Left ventricle myocardium inferior (tissue), 1 donor: Measurements from ENCODE around the gene IFI35. TPM values are rescaled to one million over a fixed set of nuclear protein-coding genes. Genes with fewer than 3 reads are reported as not detected.

Source experiments
- DNase-seq: peaks from one replicate; pipeline ENCODE4 v3.0.0-alpha.2; 2020
- H3K27ac ChIP-seq: fragments of 200-600 bp; replicated peaks from 2 replicates; pipeline ENCODE4 v1.8.0; 2021
- H3K27me3 ChIP-seq: fragments of 200-600 bp; 2 replicates; pipeline ENCODE4 v1.8.0; 2021; ENCODE audit warnings: low read depth
- H3K36me3 ChIP-seq: fragments of 200-600 bp; 2 replicates; pipeline ENCODE4 v1.8.0; 2021
- H3K4me1 ChIP-seq: fragments of 200-600 bp; 2 replicates; pipeline ENCODE4 v1.8.0; 2021
- H3K4me3 ChIP-seq: fragments of 200-600 bp; 2 replicates; pipeline ENCODE4 v1.8.0; 2021; ENCODE audit warnings: mild to moderate bottlenecking, moderate library complexity
- H3K9me3 ChIP-seq: fragments of 200-600 bp; replicated peaks from 2 replicates; pipeline ENCODE4 v1.8.0; 2021
- CTCF ChIP-seq: fragments of 200-600 bp; IDR thresholded peaks from 2 replicates; pipeline ENCODE4 v1.8.0; 2021; ENCODE audit warnings: antibody characterized with exemption, mild to moderate bottlenecking, borderline replicate concordance
- intact Hi-C: fragments of 100-400 bp; cut with micrococcal nuclease; formaldehyde crosslinking; loops from one replicate; pipeline ENCODE4 v1.11.0; 2022
- total RNA-seq: library from RNA; stranded (reverse); fragmentation: NEBNext Ultra II Directional; extraction: Animal tissue kit (Norgen Biotek cat#: 25700); gene quantifications from one replicate; pipeline ENCODE4 v1.2.1, GENCODE V29; 2021
- donor health status: DM: no; HTN: yes; CAD: no; lungs with severe emphysema.

IFI35 gene
- total RNA-seq, 1 donor from 2014 or later = 11.5 TPM

- Histone ChIP-seq H3K4me1 (peaks cover 45% of the 10 kb centered on the region), H3K4me3 (peak within 1 kb of the TSS; percentile 70), H3K36me3 (no peaks in the 10 kb centered on the region), H3K27ac (peak within 1 kb of the TSS; percentile 68), H3K9me3 (no peaks in the 10 kb centered on the region), H3K27me3 (no peaks in the 10 kb centered on the region)
- intact Hi-C loops = no loop called here
- DNase-seq = peak; percentile 83
- TF ChIP-seq CTCF = peak; percentile 77
Measured at GRCh38 chr17:43024407-43025289, 18.1 kb downstream of the IFI35 start, which contains the start of gene RND2. TSS of gene RND2 (plus strand) at chr17:43025231. CDS start at chr17:43025348, 117 bp downstream.

GRCh38 chr17:43025290-43025657 is 18.7 kb downstream of the IFI35 start:
- Histone ChIP-seq H3K4me1 (peaks cover 38% of the 10 kb centered on the region), H3K27me3 (no peaks in the 10 kb centered on the region), H3K4me3 (peak overlapping the region; percentile 70), H3K9me3 (no peaks in the 10 kb centered on the region), H3K36me3 (no peaks in the 10 kb centered on the region), H3K27ac (peak overlapping the region; percentile 38)
- intact Hi-C loops = no loop called here
- no peak for TF ChIP-seq CTCF
- DNase-seq = no peak

- Histone ChIP-seq H3K4me3 (peak overlapping the region; percentile 70), H3K27me3 (no peaks in the 10 kb centered on the region), H3K27ac (peak overlapping the region; percentile 38), H3K4me1 (peaks cover 32% of the 10 kb centered on the region), H3K36me3 (no peaks in the 10 kb centered on the region), H3K9me3 (no peaks in the 10 kb centered on the region)
- no peak for TF ChIP-seq CTCF
- intact Hi-C loops = no loop called here
- DNase-seq = no peak
Measured at GRCh38 chr17:43025766-43026537, 19.4 kb downstream of the IFI35 start.

GRCh38 chr17:43026595-43026994 is 20.0 kb downstream of the IFI35 start:
- no peaks in the 10 kb centered on the region for H3K36me3 ChIP-seq
- H3K4me3 ChIP-seq = no peak overlapping the region
- peaks cover 27% of the 10 kb centered on the region for H3K4me1 ChIP-seq
- H3K27me3 ChIP-seq = no peaks in the 10 kb centered on the region
- no peak overlapping the region for H3K27ac ChIP-seq
- no peak for DNase-seq
- TF ChIP-seq CTCF = no peak
- H3K9me3 ChIP-seq = no peaks in the 10 kb centered on the region
- intact Hi-C loops = no loop called here

- TF ChIP-seq CTCF = no peak
- Histone ChIP-seq H3K27me3 (no peaks in the 10 kb centered on the region), H3K4me3 (no peak overlapping the region), H3K4me1 (peaks cover 19% of the 10 kb centered on the region), H3K9me3 (no peaks in the 10 kb centered on the region), H3K27ac (no peak overlapping the region), H3K36me3 (no peaks in the 10 kb centered on the region)
- intact Hi-C loops = no loop called here
- DNase-seq = no peak
Measured at GRCh38 chr17:43027091-43028032, 20.8 kb downstream of the IFI35 start.
